Lower lobe of right lung (tissue), 2 donors: ENCODE data around the gene CLIC4. TPM values are rescaled to one million over a fixed set of nuclear protein-coding genes. Genes with fewer than 3 reads are reported as not detected.

Source experiments
- ATAC-seq, 2 donors: fragments of 200-7000 bp; cut with Tn5 transposase; one replicate each; pipeline ENCODE4 v1.9.1; 2020 to 2022; ENCODE audit warnings: mild to moderate bottlenecking in 2 of 2, moderate library complexity in 2 of 2
- DNase-seq: peaks from one replicate; pipeline ENCODE4 v3.0.0-alpha.2; 2020
- H3K27ac ChIP-seq: fragments of 200-600 bp; one replicate; pipeline ENCODE4 v1.8.0; 2022
- H3K27me3 ChIP-seq: fragments of 200-600 bp; one replicate; pipeline ENCODE4 v1.8.0; 2022; ENCODE audit warnings: low read depth
- H3K36me3 ChIP-seq: fragments of 200-600 bp; one replicate; pipeline ENCODE4 v1.8.0; 2022; ENCODE audit warnings: mild to moderate bottlenecking
- H3K4me1 ChIP-seq: fragments of 200-600 bp; one replicate; pipeline ENCODE4 v1.8.0; 2022
- H3K4me3 ChIP-seq: fragments of 200-600 bp; one replicate; pipeline ENCODE4 v1.8.0; 2022; ENCODE audit warnings: mild to moderate bottlenecking
- H3K9me3 ChIP-seq: fragments of 200-600 bp; one replicate; pipeline ENCODE4 v1.8.0; 2022
- intact Hi-C: fragments of 100-400 bp; cut with DNase I; formaldehyde crosslinking; loops from one replicate; pipeline ENCODE4 v1.11.0; 2022
- total RNA-seq: library from RNA; stranded (reverse); fragmentation: NEBNext Ultra II Directional; extraction: Animal tissue kit (Norgen Biotek cat#: 25700); gene quantifications from one replicate; pipeline ENCODE4 v1.2.1, GENCODE V29; 2021
- TF ChIP-seq, protein P1 (sequence below): fragments of 200-600 bp; IDR thresholded peaks from one replicate; pipeline ENCODE4 v1.8.0; 2022; ENCODE audit warnings: antibody characterized with exemption, mild to moderate bottlenecking
- donor health status: DM: no; HTN: yes; CAD: no; lungs with severe emphysema.

The CLIC4 gene
- total RNA-seq, 1 donor from 2014 or later = 169 TPM

DNA sequence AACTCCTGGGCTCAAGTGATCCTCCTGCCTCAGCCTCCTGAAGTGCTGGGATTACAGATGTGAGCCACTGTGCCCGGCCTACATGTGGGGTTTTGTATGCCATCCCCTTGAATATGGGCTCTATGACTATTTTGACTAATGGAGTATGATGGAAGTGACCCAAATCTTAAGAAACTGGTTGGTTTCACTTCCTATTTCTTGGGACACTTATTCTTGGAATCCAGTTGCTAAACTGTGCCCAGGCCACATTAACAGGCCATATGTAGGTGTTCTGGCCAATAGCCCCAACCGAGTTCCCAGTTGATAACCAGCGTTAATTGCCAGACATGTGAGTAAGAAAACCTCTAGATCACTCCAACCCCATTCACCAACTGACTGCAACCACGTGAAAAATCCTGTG is 36.3 kb upstream of the CLIC4 start:
- no peak for DNase-seq
- H3K4me3 ChIP-seq = no peak overlapping the region
- TF ChIP-seq, protein P1, sequence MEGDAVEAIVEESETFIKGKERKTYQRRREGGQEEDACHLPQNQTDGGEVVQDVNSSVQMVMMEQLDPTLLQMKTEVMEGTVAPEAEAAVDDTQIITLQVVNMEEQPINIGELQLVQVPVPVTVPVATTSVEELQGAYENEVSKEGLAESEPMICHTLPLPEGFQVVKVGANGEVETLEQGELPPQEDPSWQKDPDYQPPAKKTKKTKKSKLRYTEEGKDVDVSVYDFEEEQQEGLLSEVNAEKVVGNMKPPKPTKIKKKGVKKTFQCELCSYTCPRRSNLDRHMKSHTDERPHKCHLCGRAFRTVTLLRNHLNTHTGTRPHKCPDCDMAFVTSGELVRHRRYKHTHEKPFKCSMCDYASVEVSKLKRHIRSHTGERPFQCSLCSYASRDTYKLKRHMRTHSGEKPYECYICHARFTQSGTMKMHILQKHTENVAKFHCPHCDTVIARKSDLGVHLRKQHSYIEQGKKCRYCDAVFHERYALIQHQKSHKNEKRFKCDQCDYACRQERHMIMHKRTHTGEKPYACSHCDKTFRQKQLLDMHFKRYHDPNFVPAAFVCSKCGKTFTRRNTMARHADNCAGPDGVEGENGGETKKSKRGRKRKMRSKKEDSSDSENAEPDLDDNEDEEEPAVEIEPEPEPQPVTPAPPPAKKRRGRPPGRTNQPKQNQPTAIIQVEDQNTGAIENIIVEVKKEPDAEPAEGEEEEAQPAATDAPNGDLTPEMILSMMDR = no peak
- ATAC-seq = peak; percentile 20 to 45
- no peaks in the 10 kb centered on the region for H3K9me3 ChIP-seq
- H3K27me3 ChIP-seq = no peaks in the 10 kb centered on the region
- H3K27ac ChIP-seq = no peak overlapping the region
- intact Hi-C loops = no loop called here
- no peaks in the 10 kb centered on the region for H3K36me3 ChIP-seq
- H3K4me1 ChIP-seq = peaks cover 31% of the 10 kb centered on the region

DNA sequence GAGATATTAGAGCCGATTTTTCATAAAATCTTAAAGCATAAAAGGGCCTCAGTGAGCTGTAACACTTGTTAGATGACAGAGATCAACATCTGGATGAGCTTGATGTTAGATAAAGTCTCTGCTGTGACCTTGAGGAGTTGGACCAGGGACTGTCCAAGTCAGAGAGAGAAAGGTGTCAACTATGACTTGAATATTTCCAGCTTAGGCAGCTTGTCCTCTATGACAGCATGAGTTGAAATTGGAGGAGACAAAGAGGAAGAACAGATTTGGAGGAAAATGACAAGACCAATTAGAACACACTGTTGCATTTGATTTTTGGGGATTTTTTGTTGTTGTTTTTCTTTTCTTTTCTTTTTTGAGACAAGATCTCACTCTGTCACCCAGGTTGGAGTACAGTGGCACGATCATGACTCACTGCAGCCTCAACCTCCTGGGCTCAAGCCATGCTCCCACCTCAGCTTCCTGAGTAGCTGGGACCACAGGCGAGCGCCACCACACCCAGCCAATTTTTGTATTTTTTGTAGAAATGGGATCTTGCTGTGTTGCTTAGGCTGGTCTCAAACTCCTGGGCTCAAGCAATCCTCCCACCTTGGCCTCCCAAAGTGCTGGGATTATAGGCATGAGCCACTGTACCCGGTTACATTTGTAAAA is 35.3 kb upstream of the CLIC4 start:
- ATAC-seq (no peak), DNase-seq (no peak)
- intact Hi-C loops = no loop called here
- Histone ChIP-seq H3K9me3 (no peaks in the 10 kb centered on the region), H3K36me3 (no peaks in the 10 kb centered on the region), H3K4me3 (no peak overlapping the region), H3K27me3 (no peaks in the 10 kb centered on the region), H3K27ac (no peak overlapping the region), H3K4me1 (peaks cover 25% of the 10 kb centered on the region)
- TF ChIP-seq, protein P1 = no peak

DNA sequence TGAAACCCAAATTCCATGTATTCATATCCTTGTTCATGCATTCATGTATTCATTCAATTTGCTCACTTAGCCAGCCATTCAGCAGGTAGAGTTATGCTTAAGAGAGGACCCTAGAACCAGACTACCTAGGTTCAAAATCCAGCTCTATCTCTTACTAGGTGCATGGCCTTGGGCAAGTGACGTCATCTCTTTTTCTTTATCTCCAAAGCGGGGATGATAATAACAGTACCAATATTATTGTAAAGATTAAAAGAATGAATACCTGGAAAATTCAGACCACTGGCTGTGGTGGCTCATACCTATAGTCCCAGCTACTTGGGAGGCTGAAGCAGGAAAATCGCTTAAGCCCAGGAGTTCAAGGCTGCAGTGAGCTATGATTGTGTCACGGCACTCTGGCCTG is 33.9 kb upstream of the CLIC4 start:
- Histone ChIP-seq H3K4me1 (peaks cover 12% of the 10 kb centered on the region), H3K27ac (no peak overlapping the region), H3K9me3 (no peaks in the 10 kb centered on the region), H3K4me3 (no peak overlapping the region), H3K27me3 (no peaks in the 10 kb centered on the region), H3K36me3 (no peaks in the 10 kb centered on the region)
- ATAC-seq (no peak), DNase-seq (no peak)
- intact Hi-C loops = no loop called here
- TF ChIP-seq, protein P1 = no peak

DNA sequence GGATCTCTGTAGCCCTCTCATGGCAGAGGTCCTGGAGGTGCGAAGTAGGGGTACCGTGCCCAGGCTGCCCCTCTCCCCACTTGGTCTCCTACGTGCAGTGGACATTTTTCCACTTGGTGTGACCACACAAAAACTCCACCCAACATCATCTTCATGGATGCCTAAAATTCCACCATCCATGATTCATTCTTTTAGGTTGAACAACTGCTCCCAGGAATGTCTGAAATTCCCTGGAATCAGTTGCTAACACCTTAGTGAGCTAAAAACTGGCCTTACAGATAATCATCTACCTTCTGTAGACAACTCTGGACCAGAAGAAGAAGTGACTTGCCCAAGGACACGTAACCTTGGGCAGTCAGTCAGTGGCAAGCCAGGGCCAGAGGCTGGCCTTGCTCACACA is 32.1 kb upstream of the CLIC4 start:
- DNase-seq (no peak), ATAC-seq (no peak)
- Histone ChIP-seq H3K27ac (no peak overlapping the region), H3K27me3 (no peaks in the 10 kb centered on the region), H3K36me3 (no peaks in the 10 kb centered on the region), H3K9me3 (no peaks in the 10 kb centered on the region), H3K4me1 (peaks cover 16% of the 10 kb centered on the region), H3K4me3 (no peak overlapping the region)
- TF ChIP-seq, protein P1 = no peak
- intact Hi-C loops = no loop called here

DNA sequence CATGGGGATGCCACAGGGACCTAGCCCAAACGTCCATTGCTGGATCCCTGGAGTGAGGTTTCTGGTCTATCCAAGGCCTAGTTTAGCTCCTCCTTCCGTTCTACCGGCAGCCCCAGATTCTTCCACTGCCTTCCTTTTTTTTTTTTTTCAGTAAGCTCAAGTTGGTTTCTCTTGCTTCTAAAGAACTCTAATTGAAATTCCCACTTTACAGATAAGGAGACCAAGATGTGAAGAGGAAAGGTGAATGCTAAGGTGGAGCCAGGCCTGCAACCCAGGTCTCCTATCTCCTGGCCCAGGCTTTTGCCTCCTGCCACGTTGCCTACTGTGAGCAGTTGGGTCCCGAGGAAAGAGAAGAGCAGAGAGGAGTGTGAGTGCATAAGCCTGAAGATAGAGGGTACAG is 31.5 kb upstream of the CLIC4 start:
- Histone ChIP-seq H3K4me3 (no peak overlapping the region), H3K4me1 (peaks cover 22% of the 10 kb centered on the region), H3K9me3 (no peaks in the 10 kb centered on the region), H3K36me3 (no peaks in the 10 kb centered on the region), H3K27ac (no peak overlapping the region), H3K27me3 (no peaks in the 10 kb centered on the region)
- TF ChIP-seq, protein P1 = no peak
- DNase-seq (no peak), ATAC-seq (no peak)
- intact Hi-C loops = no loop called here
